GM23338 (cell line): ENCODE results near the gene BRF1.

Source experiments
- CREB1 ChIP-seq: fragments of 250-450 bp; sonication (Bioruptor Pico); IDR thresholded peaks from 2 replicates; pipeline ENCODE4 v1.5.0; 2020; ENCODE audit warnings: low read depth, mild to moderate bottlenecking, moderate library complexity
- CTCF ChIP-seq, 2 experiments: fragments of 200-600 bp in 1 of 2; sonication (generic) in 1 of 2; conservative IDR thresholded peaks; 2 replicates each; pipeline versions ENCODE4 v1.5.1 to v1.6.1; 2016 to 2017; ENCODE audit warnings: antibody characterized with exemption in 2 of 2, low read depth in 2 of 2, mild to moderate bottlenecking in 2 of 2, moderate library complexity in 1 of 2
- ETS1 ChIP-seq: IDR thresholded peaks from 2 replicates; pipeline ENCODE4 v1.6.1; 2016; ENCODE audit warnings: antibody characterized with exemption
- EZH2 ChIP-seq: fragments of 200-600 bp; sonication (generic); IDR thresholded peaks from one replicate; pipeline ENCODE4 v1.8.0; 2017; ENCODE audit warnings: antibody characterized with exemption, mild to moderate bottlenecking, low read depth; ENCODE audit not compliant: unreplicated experiment
- EZH2phosphoT487 ChIP-seq: fragments of 200-600 bp; sonication (generic); IDR thresholded peaks from one replicate; pipeline ENCODE4 v1.8.1; 2018; ENCODE audit warnings: antibody characterized with exemption; ENCODE audit not compliant: unreplicated experiment
- JUNB ChIP-seq: IDR thresholded peaks from one replicate; pipeline ENCODE4 v1.6.1; 2016; ENCODE audit warnings: antibody characterized with exemption; ENCODE audit not compliant: unreplicated experiment
- POLR2AphosphoS5 ChIP-seq: IDR thresholded peaks from 2 replicates; pipeline ENCODE4 v1.6.1; 2016; ENCODE audit warnings: antibody characterized with exemption, low read depth
- ZNF114 ChIP-seq: fragments of 250-450 bp; sonication (Bioruptor Pico); IDR thresholded peaks from 2 replicates; pipeline ENCODE4 v1.5.0; 2020; ENCODE audit warnings: mild to moderate bottlenecking, moderate library complexity
- ZNF331 ChIP-seq: fragments of 250-450 bp; sonication (Bioruptor Pico); IDR thresholded peaks from 2 replicates; pipeline ENCODE4 v1.5.0; 2020; ENCODE audit warnings: low read depth, mild to moderate bottlenecking, moderate library complexity
- TF ChIP-seq, protein P1 (sequence below): IDR thresholded peaks from one replicate; pipeline ENCODE4 v1.6.1; 2018; ENCODE audit warnings: antibody characterized with exemption; ENCODE audit not compliant: unreplicated experiment

DNA sequence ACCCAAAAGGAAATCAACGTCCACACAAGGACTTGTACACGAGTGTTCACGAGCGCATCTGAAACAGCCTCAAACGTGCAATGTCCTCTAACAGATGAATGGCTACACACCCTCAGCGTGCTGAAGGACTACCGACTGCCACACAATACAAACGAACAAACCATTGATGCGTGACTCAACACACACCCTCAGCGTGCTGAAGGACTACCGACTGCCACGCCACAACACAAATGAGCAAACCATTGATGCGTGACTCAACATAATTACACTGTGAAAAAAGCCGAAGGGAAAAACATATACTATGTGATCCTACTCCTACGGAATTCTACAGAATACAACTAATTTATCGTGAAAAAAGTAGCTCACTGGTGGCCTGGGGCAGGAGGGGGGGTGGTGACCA lies 77.5 kb downstream of the BRF1 start:
- TF ChIP-seq CTCF (conservative IDR thresholded peaks at IDR 0.05; ENCODE audit: low read depth in 2 of 2) (no peak), EZH2phosphoT487 (no peak), EZH2 (no peak), ZNF331 (CRISPR knock-in tag) (no peak), CREB1 (CRISPR knock-in tag) (no peak), POLR2AphosphoS5 (no peak), ZNF114 (no peak), ETS1 (no peak), JUNB (no peak)
- TF ChIP-seq, protein P1, sequence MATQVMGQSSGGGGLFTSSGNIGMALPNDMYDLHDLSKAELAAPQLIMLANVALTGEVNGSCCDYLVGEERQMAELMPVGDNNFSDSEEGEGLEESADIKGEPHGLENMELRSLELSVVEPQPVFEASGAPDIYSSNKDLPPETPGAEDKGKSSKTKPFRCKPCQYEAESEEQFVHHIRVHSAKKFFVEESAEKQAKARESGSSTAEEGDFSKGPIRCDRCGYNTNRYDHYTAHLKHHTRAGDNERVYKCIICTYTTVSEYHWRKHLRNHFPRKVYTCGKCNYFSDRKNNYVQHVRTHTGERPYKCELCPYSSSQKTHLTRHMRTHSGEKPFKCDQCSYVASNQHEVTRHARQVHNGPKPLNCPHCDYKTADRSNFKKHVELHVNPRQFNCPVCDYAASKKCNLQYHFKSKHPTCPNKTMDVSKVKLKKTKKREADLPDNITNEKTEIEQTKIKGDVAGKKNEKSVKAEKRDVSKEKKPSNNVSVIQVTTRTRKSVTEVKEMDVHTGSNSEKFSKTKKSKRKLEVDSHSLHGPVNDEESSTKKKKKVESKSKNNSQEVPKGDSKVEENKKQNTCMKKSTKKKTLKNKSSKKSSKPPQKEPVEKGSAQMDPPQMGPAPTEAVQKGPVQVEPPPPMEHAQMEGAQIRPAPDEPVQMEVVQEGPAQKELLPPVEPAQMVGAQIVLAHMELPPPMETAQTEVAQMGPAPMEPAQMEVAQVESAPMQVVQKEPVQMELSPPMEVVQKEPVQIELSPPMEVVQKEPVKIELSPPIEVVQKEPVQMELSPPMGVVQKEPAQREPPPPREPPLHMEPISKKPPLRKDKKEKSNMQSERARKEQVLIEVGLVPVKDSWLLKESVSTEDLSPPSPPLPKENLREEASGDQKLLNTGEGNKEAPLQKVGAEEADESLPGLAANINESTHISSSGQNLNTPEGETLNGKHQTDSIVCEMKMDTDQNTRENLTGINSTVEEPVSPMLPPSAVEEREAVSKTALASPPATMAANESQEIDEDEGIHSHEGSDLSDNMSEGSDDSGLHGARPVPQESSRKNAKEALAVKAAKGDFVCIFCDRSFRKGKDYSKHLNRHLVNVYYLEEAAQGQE, result no peak
